Glutamatergic neuron (in vitro differentiated cells): ENCODE measurements around the gene SLC25A28. TPM values are rescaled to one million over a fixed set of nuclear protein-coding genes. Genes with fewer than 3 reads are reported as not detected.

Experiments
- DNase-seq: peaks from one replicate; pipeline ENCODE4 v3.0.0; 2022
- H3K27ac Mint-ChIP-seq: one replicate; pipeline ENCODE4 v1.8.0; 2020; ENCODE audit warnings: mild to moderate bottlenecking, mixed read lengths, inconsistent platforms; ENCODE audit not compliant: unreplicated experiment
- H3K27me3 Mint-ChIP-seq: one replicate; pipeline ENCODE4 v1.8.0; 2020; ENCODE audit warnings: mild to moderate bottlenecking, moderate library complexity, mixed read lengths, inconsistent platforms; ENCODE audit not compliant: unreplicated experiment
- H3K36me3 Mint-ChIP-seq: one replicate; pipeline ENCODE4 v1.8.0; 2020; ENCODE audit warnings: mild to moderate bottlenecking, mixed read lengths, inconsistent platforms; ENCODE audit not compliant: unreplicated experiment
- H3K4me1 Mint-ChIP-seq: one replicate; pipeline ENCODE4 v1.8.0; 2020; ENCODE audit warnings: mild to moderate bottlenecking, low read depth, mixed read lengths, inconsistent platforms; ENCODE audit not compliant: unreplicated experiment
- H3K4me3 Mint-ChIP-seq: one replicate; pipeline ENCODE4 v1.8.0; 2020; ENCODE audit warnings: mild to moderate bottlenecking, mixed read lengths, inconsistent platforms; ENCODE audit not compliant: unreplicated experiment
- H3K9me3 Mint-ChIP-seq: one replicate; pipeline ENCODE4 v1.8.0; 2020; ENCODE audit warnings: mild to moderate bottlenecking, moderate library complexity, mixed read lengths, inconsistent platforms; ENCODE audit not compliant: unreplicated experiment
- long read RNA-seq: library from polyadenylated mRNA; unstranded; transcript quantifications from one replicate; pipeline ENCODE4 v2.0.0, GENCODE V29; 2020; ENCODE audit not compliant: unreplicated experiment
- total RNA-seq: library from RNA; stranded (reverse); fragmentation: NEBNext Ultra II Directional; extraction: Animal tissue kit (Norgen Biotek cat#: 25700); gene quantifications from one replicate; pipeline ENCODE4 v1.2.1, GENCODE V29; 2021; ENCODE audit not compliant: unreplicated experiment
- TF ChIP-seq, protein P1 (sequence below): fragments of 200-600 bp; sonication (generic); IDR thresholded peaks from one replicate; pipeline ENCODE4 v1.5.0; 2021; ENCODE audit not compliant: partially characterized antibody, unreplicated experiment

SLC25A28 gene, protein sequence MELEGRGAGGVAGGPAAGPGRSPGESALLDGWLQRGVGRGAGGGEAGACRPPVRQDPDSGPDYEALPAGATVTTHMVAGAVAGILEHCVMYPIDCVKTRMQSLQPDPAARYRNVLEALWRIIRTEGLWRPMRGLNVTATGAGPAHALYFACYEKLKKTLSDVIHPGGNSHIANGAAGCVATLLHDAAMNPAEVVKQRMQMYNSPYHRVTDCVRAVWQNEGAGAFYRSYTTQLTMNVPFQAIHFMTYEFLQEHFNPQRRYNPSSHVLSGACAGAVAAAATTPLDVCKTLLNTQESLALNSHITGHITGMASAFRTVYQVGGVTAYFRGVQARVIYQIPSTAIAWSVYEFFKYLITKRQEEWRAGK
- total RNA-seq = 27.1 TPM
- long read RNA-seq = 0 reads

DNA sequence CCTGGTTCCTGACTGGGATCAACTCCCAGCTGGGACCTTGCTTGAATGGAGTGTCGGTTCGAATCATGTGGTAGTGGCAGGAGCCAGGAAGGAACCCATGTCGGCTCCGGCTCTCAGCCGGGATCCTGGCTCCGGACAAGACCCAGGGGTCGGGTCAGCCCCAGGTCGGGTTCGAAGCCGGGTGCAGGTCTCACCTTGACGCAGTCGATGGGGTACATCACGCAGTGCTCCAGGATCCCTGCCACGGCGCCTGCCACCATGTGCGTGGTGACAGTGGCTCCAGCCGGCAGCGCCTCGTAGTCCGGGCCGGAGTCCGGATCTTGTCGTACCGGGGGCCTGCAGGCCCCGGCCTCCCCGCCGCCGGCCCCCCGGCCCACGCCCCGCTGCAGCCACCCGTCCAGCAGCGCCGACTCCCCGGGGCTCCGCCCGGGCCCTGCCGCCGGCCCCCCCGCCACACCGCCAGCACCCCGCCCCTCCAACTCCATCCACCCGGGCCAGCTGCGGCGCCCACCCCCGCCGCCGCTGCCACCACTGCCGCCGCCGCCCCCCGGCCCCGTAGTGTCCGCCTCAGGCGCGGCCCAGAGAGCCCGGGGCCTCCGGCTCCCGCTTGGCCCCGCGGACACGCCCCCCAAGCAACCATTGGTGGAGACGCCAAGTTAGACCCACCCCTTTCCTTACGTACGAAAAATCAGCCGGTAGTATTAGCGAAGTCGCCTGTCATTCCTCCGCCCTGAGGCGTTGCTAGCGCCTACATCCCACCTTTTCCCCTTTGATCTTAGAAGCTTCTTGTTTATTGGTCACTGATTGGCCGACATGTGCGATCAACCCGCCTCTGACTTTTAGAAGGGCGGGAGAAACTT, at the start of gene SLC25A28:
TSS of gene SLC25A28 (minus strand) at position 589 of the 860 bp plus-strand sequence. CDS start at position 485, 104 bp downstream.
- peaks cover 5% of the 10 kb centered on the region for H3K9me3 Mint-ChIP-seq
- H3K4me3 Mint-ChIP-seq = peak within 1 kb of the TSS; percentile 89
- peaks cover 17% of the 10 kb centered on the region for H3K4me1 Mint-ChIP-seq
- no peaks in the 10 kb centered on the region for H3K36me3 Mint-ChIP-seq
- H3K27ac Mint-ChIP-seq = peak within 1 kb of the TSS; percentile 89
- TF ChIP-seq, protein P1, sequence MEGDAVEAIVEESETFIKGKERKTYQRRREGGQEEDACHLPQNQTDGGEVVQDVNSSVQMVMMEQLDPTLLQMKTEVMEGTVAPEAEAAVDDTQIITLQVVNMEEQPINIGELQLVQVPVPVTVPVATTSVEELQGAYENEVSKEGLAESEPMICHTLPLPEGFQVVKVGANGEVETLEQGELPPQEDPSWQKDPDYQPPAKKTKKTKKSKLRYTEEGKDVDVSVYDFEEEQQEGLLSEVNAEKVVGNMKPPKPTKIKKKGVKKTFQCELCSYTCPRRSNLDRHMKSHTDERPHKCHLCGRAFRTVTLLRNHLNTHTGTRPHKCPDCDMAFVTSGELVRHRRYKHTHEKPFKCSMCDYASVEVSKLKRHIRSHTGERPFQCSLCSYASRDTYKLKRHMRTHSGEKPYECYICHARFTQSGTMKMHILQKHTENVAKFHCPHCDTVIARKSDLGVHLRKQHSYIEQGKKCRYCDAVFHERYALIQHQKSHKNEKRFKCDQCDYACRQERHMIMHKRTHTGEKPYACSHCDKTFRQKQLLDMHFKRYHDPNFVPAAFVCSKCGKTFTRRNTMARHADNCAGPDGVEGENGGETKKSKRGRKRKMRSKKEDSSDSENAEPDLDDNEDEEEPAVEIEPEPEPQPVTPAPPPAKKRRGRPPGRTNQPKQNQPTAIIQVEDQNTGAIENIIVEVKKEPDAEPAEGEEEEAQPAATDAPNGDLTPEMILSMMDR = no peak
- H3K27me3 Mint-ChIP-seq = peaks cover 10% of the 10 kb centered on the region
- DNase-seq = peak; percentile 91

DNA sequence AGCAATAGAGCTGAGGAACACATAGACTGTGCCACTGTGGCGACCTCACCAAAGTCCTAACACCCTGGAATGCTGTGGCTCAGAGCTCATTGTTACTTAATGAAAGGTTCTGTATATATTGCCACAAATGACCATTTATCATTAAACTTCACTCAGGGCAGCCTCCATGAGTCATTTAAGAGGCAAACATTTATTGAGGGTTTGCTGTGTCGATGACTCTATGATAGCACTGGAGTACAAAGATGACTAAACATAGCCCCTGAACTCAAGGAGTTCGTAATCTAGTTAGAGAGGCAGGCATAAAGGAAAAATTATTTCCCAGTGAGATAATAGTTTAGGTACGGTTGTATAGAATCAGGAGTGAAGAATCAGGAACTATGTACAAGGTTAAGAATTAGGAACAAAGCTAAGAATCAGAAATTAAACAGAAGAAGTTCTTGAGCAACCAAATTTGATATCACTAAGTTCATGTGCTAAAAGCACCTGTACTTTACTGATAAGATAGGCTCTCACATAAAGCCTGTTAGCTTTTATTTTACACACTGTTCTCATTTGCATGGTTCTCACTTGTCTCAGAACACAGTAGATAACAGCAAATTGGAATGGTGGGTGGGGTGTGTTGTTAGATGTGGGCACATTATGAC, 47.0 kb upstream of the SLC25A28 start:
- Mint-ChIP-seq H3K36me3 (no peaks in the 10 kb centered on the region), H3K4me1 (no peaks in the 10 kb centered on the region), H3K27ac (no peak overlapping the region), H3K9me3 (no peaks in the 10 kb centered on the region), H3K27me3 (no peaks in the 10 kb centered on the region), H3K4me3 (no peak overlapping the region)
- no peak for DNase-seq
- TF ChIP-seq, protein P1 = no peak

DNA sequence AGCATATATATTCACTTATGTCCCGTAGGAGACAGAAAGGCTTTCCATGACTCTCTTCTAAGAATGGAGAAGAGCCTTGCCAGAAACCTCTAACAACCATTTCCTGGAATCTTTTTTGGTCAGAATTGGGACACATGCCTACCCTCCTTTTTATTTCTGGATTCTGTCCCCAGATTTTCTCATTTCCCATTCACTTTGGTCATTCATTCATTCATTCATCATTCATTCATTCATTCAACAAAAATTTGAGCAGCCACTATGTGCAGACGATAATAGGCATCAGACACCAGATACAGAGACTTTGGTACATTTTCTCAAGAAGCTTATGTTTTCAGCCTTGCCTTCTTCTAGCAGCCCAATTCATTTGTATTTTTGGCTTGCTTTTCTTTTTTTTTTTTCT, 45.1 kb upstream of the SLC25A28 start:
- peaks cover under 1% of the 10 kb centered on the region for H3K4me1 Mint-ChIP-seq
- H3K9me3 Mint-ChIP-seq = no peaks in the 10 kb centered on the region
- TF ChIP-seq, protein P1 = no peak

DNA sequence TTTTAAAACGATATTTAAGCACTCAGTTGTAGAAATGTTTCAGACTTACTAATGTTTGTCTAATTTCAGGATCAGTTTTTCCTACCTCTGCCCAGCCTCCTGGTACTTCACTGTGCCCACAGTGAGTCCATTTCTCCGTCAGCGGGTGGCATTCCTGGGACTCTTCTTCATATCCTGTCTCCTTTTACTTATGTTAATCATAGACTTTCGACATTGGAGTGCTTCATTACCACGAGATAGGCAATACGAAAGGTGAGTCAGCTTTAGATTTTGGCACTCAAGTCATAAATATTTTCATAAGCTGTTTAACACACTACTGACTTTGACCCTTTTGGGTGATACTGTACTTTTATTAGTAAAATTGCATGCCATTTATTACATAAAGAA, 41.1 kb upstream of the SLC25A28 start:
- H3K27ac Mint-ChIP-seq = no peak overlapping the region
- H3K27me3 Mint-ChIP-seq = peaks cover 2% of the 10 kb centered on the region
- H3K9me3 Mint-ChIP-seq = no peaks in the 10 kb centered on the region
- DNase-seq = no peak
- peaks cover 4% of the 10 kb centered on the region for H3K4me1 Mint-ChIP-seq
- TF ChIP-seq, protein P1 = no peak
- H3K4me3 Mint-ChIP-seq = no peak overlapping the region
- no peaks in the 10 kb centered on the region for H3K36me3 Mint-ChIP-seq

More for the DNA sequence above, 45.1 kb upstream of the SLC25A28 start:
- Mint-ChIP-seq H3K27me3 (no peaks in the 10 kb centered on the region), H3K36me3 (no peaks in the 10 kb centered on the region), H3K4me3 (no peak overlapping the region), H3K27ac (no peak overlapping the region)
- DNase-seq = no peak
